OCI-LY1 (cell line): ENCODE results near the gene CIDEA.

Source experiments
- EZH2 ChIP-seq: fragments of 200-600 bp; sonication (generic), shearing (Covaris generic); IDR thresholded peaks from 2 replicates; pipeline ENCODE4 v1.8.0; 2017; ENCODE audit warnings: borderline replicate concordance, mixed run types, mild to moderate bottlenecking, antibody characterized with exemption, low read length, moderate library complexity, mixed read lengths
- TF ChIP-seq, protein P1 (sequence below): fragments of 200-600 bp; sonication (generic), shearing (Covaris generic); IDR thresholded peaks from 2 replicates; pipeline ENCODE4 v1.5.1; 2017; ENCODE audit warnings: mild to moderate bottlenecking, antibody characterized with exemption, low read length, moderate library complexity, mixed read lengths

DNA sequence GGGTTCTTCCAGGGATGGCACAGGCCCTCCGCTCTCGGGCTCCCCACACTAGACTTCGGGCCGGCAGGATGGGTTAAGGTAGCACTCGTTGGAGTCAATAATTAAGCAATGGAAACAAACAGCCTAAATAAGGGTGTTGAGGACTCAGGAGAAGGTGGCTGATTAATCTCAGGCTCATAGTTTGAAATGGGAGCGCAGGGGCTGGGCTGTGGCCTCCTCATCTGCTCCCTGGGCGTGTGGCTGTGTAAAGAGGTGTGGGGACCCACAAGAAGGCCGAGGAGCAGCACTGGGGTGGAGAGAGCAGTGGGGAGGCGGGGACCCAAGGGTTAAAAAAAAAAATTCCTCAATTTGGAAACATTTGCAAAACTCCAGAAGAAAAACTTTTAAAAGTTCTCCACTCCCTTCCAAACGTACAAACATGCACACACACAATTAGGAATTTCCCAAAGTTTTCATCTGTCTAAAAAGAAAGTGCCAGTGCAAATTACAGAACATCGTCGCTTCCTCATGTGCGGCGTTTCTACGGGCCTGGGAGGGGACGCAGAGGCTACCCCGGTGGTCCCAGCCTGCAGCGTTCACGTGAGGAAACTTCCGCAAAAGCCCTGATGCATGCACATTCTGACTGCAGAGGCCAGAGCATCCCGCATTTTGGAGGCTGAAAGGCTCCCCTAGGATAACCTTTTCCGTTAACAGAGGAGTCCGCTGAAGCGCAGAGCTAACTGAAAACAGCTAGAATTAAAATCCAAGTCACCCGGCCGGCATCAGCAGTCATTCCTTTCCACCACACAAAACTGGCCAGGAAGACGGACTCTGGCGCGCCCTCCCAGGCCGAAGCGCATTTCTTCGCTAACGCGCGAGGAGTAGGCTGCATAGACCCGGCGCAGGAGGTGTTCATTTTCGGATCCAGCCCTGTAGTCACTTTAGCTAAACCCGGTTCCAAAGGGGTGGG, 52.9 kb downstream of the CIDEA start:
- TF ChIP-seq, protein P1, sequence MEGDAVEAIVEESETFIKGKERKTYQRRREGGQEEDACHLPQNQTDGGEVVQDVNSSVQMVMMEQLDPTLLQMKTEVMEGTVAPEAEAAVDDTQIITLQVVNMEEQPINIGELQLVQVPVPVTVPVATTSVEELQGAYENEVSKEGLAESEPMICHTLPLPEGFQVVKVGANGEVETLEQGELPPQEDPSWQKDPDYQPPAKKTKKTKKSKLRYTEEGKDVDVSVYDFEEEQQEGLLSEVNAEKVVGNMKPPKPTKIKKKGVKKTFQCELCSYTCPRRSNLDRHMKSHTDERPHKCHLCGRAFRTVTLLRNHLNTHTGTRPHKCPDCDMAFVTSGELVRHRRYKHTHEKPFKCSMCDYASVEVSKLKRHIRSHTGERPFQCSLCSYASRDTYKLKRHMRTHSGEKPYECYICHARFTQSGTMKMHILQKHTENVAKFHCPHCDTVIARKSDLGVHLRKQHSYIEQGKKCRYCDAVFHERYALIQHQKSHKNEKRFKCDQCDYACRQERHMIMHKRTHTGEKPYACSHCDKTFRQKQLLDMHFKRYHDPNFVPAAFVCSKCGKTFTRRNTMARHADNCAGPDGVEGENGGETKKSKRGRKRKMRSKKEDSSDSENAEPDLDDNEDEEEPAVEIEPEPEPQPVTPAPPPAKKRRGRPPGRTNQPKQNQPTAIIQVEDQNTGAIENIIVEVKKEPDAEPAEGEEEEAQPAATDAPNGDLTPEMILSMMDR, result no peak
- TF ChIP-seq EZH2, result no peak
